ENCODE results near the gene KIF26A.

- TF ChIP-seq POLR2A (IDR thresholded peaks at IDR 0.05; ENCODE audit: low read depth, low read length) = no peak
- TF ChIP-seq, protein P1, sequence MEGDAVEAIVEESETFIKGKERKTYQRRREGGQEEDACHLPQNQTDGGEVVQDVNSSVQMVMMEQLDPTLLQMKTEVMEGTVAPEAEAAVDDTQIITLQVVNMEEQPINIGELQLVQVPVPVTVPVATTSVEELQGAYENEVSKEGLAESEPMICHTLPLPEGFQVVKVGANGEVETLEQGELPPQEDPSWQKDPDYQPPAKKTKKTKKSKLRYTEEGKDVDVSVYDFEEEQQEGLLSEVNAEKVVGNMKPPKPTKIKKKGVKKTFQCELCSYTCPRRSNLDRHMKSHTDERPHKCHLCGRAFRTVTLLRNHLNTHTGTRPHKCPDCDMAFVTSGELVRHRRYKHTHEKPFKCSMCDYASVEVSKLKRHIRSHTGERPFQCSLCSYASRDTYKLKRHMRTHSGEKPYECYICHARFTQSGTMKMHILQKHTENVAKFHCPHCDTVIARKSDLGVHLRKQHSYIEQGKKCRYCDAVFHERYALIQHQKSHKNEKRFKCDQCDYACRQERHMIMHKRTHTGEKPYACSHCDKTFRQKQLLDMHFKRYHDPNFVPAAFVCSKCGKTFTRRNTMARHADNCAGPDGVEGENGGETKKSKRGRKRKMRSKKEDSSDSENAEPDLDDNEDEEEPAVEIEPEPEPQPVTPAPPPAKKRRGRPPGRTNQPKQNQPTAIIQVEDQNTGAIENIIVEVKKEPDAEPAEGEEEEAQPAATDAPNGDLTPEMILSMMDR (conservative IDR thresholded peaks at IDR 0.05; ENCODE audit: low read depth, low read length) = no peak
- TF ChIP-seq RAD21 (IDR thresholded peaks at IDR 0.05; ENCODE audit: low read length) = no peak
- no peak for TF ChIP-seq NFE2L2 (IDR thresholded peaks at IDR 0.05; ENCODE audit: low read depth, low read length)
- TF ChIP-seq USF2 (IDR thresholded peaks at IDR 0.05; ENCODE audit: low read depth, low read length) = no peak
- TF ChIP-seq BHLHE40 (IDR thresholded peaks at IDR 0.05; ENCODE audit: low read depth, low read length) = no peak
- TF ChIP-seq SMC3 (IDR thresholded peaks at IDR 0.05; ENCODE audit: low read depth, low read length) = no peak
- TF ChIP-seq MAFK (IDR thresholded peaks at IDR 0.05; ENCODE audit: low read depth, low read length) = no peak
- no peak for TF ChIP-seq RFX5 (IDR thresholded peaks at IDR 0.05; ENCODE audit: low read depth, low read length)
- TF ChIP-seq CEBPB (IDR thresholded peaks at IDR 0.05; ENCODE audit: low read depth, low read length) = no peak
- no peak for TF ChIP-seq ELK1 (IDR thresholded peaks at IDR 0.05; ENCODE audit: borderline replicate concordance, low read depth, low read length)
- TF ChIP-seq RCOR1 (IDR thresholded peaks at IDR 0.05; ENCODE audit: insufficient replicate concordance, low read length) = no peak
Observed at GRCh38 chr14:104139460-104140212, 1.2 kb downstream of the KIF26A start.

Data from IMR-90 (cell line).